HG03039 (cell line): ENCODE data around the gene MRPS17.

ENCODE experiments used
- ATAC-seq: cut with Tn5 transposase; IDR thresholded peaks from one replicate; pipeline ENCODE4 v1.9.1; 2021; ENCODE audit warnings: mild to moderate bottlenecking, moderate library complexity; ENCODE audit not compliant: unreplicated experiment

The MRPS17 gene

GRCh38 chr7:55970561-55970960 lies 18.9 kb downstream of the MRPS17 start:
- no peak for ATAC-seq

GRCh38 chr7:55970978-55971377 lies 19.3 kb downstream of the MRPS17 start:
- no peak for ATAC-seq

DNA sequence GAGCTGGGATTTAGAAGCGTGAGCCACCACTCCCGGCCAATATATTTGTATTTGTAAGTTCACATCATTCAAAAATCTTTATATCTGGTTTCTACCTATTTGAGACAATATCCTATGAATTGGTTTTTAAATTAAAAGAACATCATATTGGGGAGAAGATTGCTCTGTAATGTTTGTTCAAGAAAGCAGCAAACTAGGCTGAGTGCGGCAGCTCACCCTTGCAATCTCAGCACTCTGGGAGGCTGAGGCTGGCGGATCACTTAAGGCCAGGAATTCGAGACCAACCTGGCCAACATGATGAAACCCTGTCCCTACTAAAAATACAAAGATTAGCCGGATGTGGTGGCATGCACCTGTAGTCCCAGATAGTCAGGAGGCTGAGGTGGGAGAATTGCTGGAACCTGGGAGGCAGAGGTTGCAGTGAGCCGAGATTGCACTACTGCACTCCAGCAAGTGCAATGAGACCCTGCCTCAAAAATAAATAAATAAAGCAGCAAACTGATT lies 22.1 kb downstream of the MRPS17 start:
- no peak for ATAC-seq

- no peak for ATAC-seq
These were observed 24.4 kb downstream of the MRPS17 start for GRCh38 chr7:55975988-55976633.

DNA sequence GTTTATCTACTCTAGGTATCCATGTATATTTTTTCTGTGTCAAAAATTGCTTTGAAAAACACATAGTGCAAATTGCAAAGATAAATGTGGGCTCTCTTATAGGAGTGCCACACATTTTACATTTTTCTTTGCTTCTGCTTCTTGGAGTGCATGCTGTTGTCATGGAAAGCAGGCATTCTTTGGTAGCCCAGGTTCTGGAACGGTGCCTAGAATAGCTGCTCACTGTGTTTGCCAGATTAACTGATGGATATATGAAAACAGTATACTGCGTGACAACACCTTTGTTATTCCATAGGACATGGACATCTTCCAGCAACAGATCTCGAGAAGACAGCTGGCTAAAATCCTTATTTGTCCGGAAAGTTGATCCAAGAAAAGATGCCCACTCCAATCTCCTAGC lies 26.2 kb downstream of the MRPS17 start:
- no peak for ATAC-seq

GRCh38 chr7:55980266-55980665 lies 28.6 kb downstream of the MRPS17 start:
- no peak for ATAC-seq

GRCh38 chr7:55983537-55983936 lies 31.9 kb downstream of the MRPS17 start:
- ATAC-seq, result no peak

GRCh38 chr7:55992346-55992745 lies 40.7 kb downstream of the MRPS17 start:
- no peak for ATAC-seq

GRCh38 chr7:55996856-55997500 lies 45.3 kb downstream of the MRPS17 start:
- ATAC-seq, result no peak

DNA sequence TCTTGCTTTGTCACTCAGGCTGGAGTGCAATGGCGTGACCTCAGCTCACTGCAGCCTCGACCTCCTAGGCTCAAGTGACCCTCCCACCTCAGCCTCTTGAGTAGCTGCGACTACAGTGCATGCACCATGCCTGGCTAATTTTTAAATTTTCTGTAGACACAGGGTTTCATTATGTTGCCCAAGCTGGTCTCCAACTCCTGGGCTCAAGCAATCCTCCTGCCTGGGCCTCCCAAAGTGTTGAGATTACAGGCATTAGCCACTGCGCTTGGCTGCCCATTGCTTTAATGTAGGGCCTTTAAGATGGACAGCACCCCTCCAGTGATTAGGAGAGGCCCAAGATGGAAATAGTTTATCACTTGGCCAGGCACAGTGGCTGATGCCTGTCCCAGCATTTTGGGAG lies 52.1 kb downstream of the MRPS17 start:
- ATAC-seq, result no peak
